ENCODE measurements around the gene RAB3GAP2. TPM values are rescaled to one million over a fixed set of nuclear protein-coding genes. Genes with fewer than 3 reads are reported as not detected.
"Not testable (repeated sequence)": the region's sequence is repeated elsewhere in the genome, so short reads cannot be mapped to it uniquely, and the experiment has no call there.

RAB3GAP2 gene
- total RNA-seq, 1 donor from 2014 or later: 51.4 TPM

DNA sequence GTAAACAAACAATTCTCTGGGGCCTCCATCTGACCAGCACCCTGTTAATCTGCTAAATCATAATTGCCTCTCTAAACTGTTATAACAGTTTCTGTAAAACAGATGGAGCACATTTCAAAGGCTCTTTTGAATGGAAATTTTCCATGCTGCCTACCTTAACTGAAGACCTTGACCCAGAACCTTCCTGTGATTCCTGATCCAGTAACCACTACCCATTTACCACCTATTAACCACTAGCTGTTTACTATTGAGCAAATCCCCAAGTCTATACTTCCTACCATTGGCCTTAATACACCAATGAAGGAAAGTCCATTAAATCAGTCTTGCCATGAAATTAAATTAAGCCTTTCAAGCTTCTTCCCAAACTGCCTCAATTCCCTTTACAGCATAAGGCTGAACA, 46.3 kb downstream of the RAB3GAP2 start:
- H3K4me1 Mint-ChIP-seq (ENCODE audit: low read depth): peaks cover 7% of the 10 kb centered on the region
- no peaks in the 10 kb centered on the region for H3K27me3 Mint-ChIP-seq (ENCODE audit: insufficient read depth)
- H3K9me3 Mint-ChIP-seq: no peaks in the 10 kb centered on the region
- intact Hi-C loops (cut with micrococcal nuclease): loop anchor here (10.0 kb wide), 1 partner anchor 49 kb away; the partner anchor contains the start of gene RAB3GAP2
- no peak overlapping the region for H3K4me3 Mint-ChIP-seq
- H3K36me3 Mint-ChIP-seq (ENCODE audit: low read depth): peaks cover 10% of the 10 kb centered on the region
- no peak for DNase-seq (ENCODE audit: low spot score)
- H3K27ac Mint-ChIP-seq: no peak overlapping the region

DNA sequence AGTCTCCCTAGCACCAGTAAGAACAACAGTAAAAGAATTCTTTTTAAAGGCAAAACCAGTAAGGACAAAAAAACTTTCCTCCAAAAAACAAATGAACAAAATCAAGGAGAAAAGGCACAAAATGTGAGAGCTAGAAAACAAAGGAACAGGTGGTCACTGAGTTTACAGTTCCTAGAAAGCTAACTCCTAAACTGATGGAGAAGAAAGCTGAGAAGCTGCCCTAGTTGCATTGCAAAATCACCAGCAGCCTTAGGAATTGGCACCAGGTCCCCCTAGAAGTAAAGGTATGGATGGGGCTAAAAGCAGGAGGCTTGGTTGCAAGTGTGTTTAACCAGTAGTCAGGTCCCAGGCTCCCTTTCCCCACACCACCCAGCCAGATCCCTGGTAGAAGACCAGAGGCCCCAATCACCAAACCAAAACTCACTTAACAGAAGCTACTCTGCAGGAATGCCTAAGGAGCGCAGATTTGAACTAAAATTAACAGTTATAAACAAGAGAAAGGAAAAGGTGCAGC, 47.6 kb downstream of the RAB3GAP2 start:
- DNase-seq (ENCODE audit: low spot score): no peak
- H3K27ac Mint-ChIP-seq: no peak overlapping the region
- H3K4me3 Mint-ChIP-seq: no peak overlapping the region
- peaks cover 11% of the 10 kb centered on the region for H3K36me3 Mint-ChIP-seq (ENCODE audit: low read depth)
- intact Hi-C loops (cut with micrococcal nuclease): loop anchor here (10.0 kb wide), 1 partner anchor 50 kb away; the partner anchor contains the start of gene RAB3GAP2
- H3K9me3 Mint-ChIP-seq: no peaks in the 10 kb centered on the region
- peaks cover 7% of the 10 kb centered on the region for H3K4me1 Mint-ChIP-seq (ENCODE audit: low read depth)
- H3K27me3 Mint-ChIP-seq (ENCODE audit: insufficient read depth): peaks cover 1% of the 10 kb centered on the region

DNA sequence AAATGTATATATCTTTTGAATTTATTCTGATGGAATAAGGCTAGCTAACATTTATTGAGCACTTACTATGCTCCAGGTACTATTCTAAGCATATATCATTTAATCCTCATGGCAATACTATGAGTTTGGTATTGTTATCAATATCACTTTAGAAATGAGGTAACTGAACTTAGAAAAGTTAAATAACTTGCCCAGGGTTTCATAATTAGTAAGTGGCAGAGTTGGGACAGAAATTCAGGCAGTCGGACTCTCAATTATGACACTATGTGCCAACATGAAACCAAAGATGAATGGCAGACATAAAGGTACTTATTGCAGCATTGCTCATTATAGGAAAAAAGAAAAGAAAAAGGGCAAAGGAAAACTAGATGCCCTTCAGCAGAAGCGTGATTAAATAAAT, 48.2 kb downstream of the RAB3GAP2 start:
- Mint-ChIP-seq H3K4me1 (ENCODE audit: low read depth) (peaks cover 7% of the 10 kb centered on the region), H3K27me3 (ENCODE audit: insufficient read depth) (peaks cover 1% of the 10 kb centered on the region), H3K9me3 (no peaks in the 10 kb centered on the region), H3K36me3 (ENCODE audit: low read depth) (peaks cover 11% of the 10 kb centered on the region), H3K27ac (no peak overlapping the region), H3K4me3 (no peak overlapping the region)
- no peak for DNase-seq (ENCODE audit: low spot score)
- intact Hi-C loops (cut with micrococcal nuclease): loop anchor here (10.0 kb wide), 1 partner anchor 51 kb away; the partner anchor contains the start of gene RAB3GAP2

- Mint-ChIP-seq H3K36me3 (ENCODE audit: low read depth) (peaks cover 3% of the 10 kb centered on the region), H3K27me3 (ENCODE audit: insufficient read depth) (peaks cover 1% of the 10 kb centered on the region), H3K4me1 (ENCODE audit: low read depth) (peaks cover 7% of the 10 kb centered on the region), H3K27ac (no peak overlapping the region), H3K4me3 (no peak overlapping the region), H3K9me3 (no peaks in the 10 kb centered on the region)
- intact Hi-C loops (cut with micrococcal nuclease): loop anchor here (10.0 kb wide), 1 partner anchor 52 kb away; the partner anchor contains the start of gene RAB3GAP2
- DNase-seq (ENCODE audit: low spot score): no peak
Measured at GRCh38 chr1:220222939-220223338, 49.3 kb downstream of the RAB3GAP2 start.

- Mint-ChIP-seq H3K27me3 (ENCODE audit: insufficient read depth) (peaks cover 1% of the 10 kb centered on the region), H3K4me1 (ENCODE audit: low read depth) (peaks cover 7% of the 10 kb centered on the region), H3K27ac (no peak overlapping the region), H3K36me3 (ENCODE audit: low read depth) (peaks cover 2% of the 10 kb centered on the region), H3K4me3 (no peak overlapping the region), H3K9me3 (no peaks in the 10 kb centered on the region)
- intact Hi-C loops (cut with micrococcal nuclease): loop anchor here (10.0 kb wide), 1 partner anchor 53 kb away; the partner anchor contains the start of gene RAB3GAP2
- DNase-seq (ENCODE audit: low spot score): no peak
Measured at GRCh38 chr1:220221670-220222069, 50.6 kb downstream of the RAB3GAP2 start.

- no peak for DNase-seq (ENCODE audit: low spot score)
- Mint-ChIP-seq H3K4me3 (no peak overlapping the region), H3K36me3 (ENCODE audit: low read depth) (peaks cover 2% of the 10 kb centered on the region), H3K4me1 (ENCODE audit: low read depth) (peaks cover 7% of the 10 kb centered on the region), H3K9me3 (no peaks in the 10 kb centered on the region), H3K27ac (no peak overlapping the region), H3K27me3 (ENCODE audit: insufficient read depth) (peaks cover 1% of the 10 kb centered on the region)
- intact Hi-C loops (cut with micrococcal nuclease): loop anchor here (10.0 kb wide), 1 partner anchor 54 kb away; the partner anchor contains the start of gene RAB3GAP2
Measured at GRCh38 chr1:220221269-220221668, 51.0 kb downstream of the RAB3GAP2 start.

GRCh38 chr1:220220699-220221040, 51.6 kb downstream of the RAB3GAP2 start:
- not testable (repeated sequence) for H3K27me3 Mint-ChIP-seq (ENCODE audit: insufficient read depth); DNase-seq (ENCODE audit: low spot score); H3K9me3 Mint-ChIP-seq; H3K4me3 Mint-ChIP-seq; H3K27ac Mint-ChIP-seq; H3K36me3 Mint-ChIP-seq (ENCODE audit: low read depth); H3K4me1 Mint-ChIP-seq (ENCODE audit: low read depth)
- intact Hi-C loops (cut with micrococcal nuclease): loop anchor here (10.0 kb wide), 1 partner anchor 54 kb away; the partner anchor contains the start of gene RAB3GAP2

GRCh38 chr1:220219865-220220698, 52.2 kb downstream of the RAB3GAP2 start:
- Mint-ChIP-seq H3K9me3 (no peaks in the 10 kb centered on the region), H3K27me3 (ENCODE audit: insufficient read depth) (peaks cover 1% of the 10 kb centered on the region), H3K4me3 (no peak overlapping the region), H3K4me1 (ENCODE audit: low read depth) (peaks cover 7% of the 10 kb centered on the region), H3K27ac (no peak overlapping the region), H3K36me3 (ENCODE audit: low read depth) (peaks cover 2% of the 10 kb centered on the region)
- no peak for DNase-seq (ENCODE audit: low spot score)
- intact Hi-C loops (cut with micrococcal nuclease): loop anchor here (10.0 kb wide), 1 partner anchor 55 kb away; the partner anchor contains the start of gene RAB3GAP2

- H3K4me3 Mint-ChIP-seq: no peak overlapping the region
- DNase-seq (ENCODE audit: low spot score): no peak
- intact Hi-C loops (cut with micrococcal nuclease): no loop called here
- H3K27ac Mint-ChIP-seq: no peak overlapping the region
- peaks cover 1% of the 10 kb centered on the region for H3K27me3 Mint-ChIP-seq (ENCODE audit: insufficient read depth)
- H3K4me1 Mint-ChIP-seq (ENCODE audit: low read depth): peaks cover 2% of the 10 kb centered on the region
- H3K36me3 Mint-ChIP-seq (ENCODE audit: low read depth): peaks cover 2% of the 10 kb centered on the region
- H3K9me3 Mint-ChIP-seq: no peaks in the 10 kb centered on the region
Measured at GRCh38 chr1:220219136-220219442, 53.2 kb downstream of the RAB3GAP2 start.

- not testable (repeated sequence) for H3K27me3 Mint-ChIP-seq (ENCODE audit: insufficient read depth)
Measured at GRCh38 chr1:220218397-220219135, 53.7 kb downstream of the RAB3GAP2 start.

DNA sequence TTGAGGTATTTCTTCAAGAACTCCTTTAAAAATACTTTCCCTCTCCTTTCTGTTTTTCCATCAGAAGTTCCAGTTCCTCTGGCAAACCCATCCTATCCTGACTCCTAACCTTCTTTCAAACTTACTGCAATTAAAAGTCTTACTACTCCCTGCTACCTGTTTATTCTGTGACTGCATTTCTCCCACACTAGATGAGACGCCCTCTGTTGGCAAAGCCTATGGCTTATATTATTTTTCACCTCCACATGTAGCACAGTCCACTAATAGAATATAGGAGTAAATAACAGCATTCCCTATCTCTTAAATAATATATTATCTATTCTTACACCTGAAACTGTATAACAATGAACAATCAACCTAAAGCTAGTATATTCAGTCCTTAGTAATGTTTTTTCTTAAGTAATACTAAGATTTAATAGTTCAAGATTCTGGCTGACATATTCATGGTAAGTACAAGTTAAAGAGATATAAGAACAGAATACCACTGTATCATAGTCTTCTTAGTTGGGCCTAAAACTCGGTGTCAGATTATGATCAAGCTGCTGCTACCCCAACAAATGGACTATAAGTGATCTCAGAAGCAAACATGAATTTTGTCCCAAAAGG, 54.8 kb downstream of the RAB3GAP2 start:
- no peak overlapping the region for H3K27ac Mint-ChIP-seq
- intact Hi-C loops (cut with micrococcal nuclease): no loop called here
- H3K4me1 Mint-ChIP-seq (ENCODE audit: low read depth): peaks cover 9% of the 10 kb centered on the region
- H3K27me3 Mint-ChIP-seq (ENCODE audit: insufficient read depth): peaks cover 1% of the 10 kb centered on the region
- no peaks in the 10 kb centered on the region for H3K9me3 Mint-ChIP-seq
- DNase-seq (ENCODE audit: low spot score): no peak
- H3K36me3 Mint-ChIP-seq (ENCODE audit: low read depth): peaks cover 4% of the 10 kb centered on the region
- H3K4me3 Mint-ChIP-seq: no peak overlapping the region

More at GRCh38 chr1:220218397-220219135, 53.7 kb downstream of the RAB3GAP2 start:
- H3K9me3 Mint-ChIP-seq; H3K4me1 Mint-ChIP-seq (ENCODE audit: low read depth); H3K27ac Mint-ChIP-seq; H3K36me3 Mint-ChIP-seq (ENCODE audit: low read depth); intact Hi-C loops (cut with micrococcal nuclease); H3K4me3 Mint-ChIP-seq: not testable (repeated sequence)
- peak; percentile 8 for DNase-seq (ENCODE audit: low spot score)

GRCh38 chr1:220213382-220213983, 58.8 kb downstream of the RAB3GAP2 start:
- intact Hi-C loops (cut with micrococcal nuclease): no loop called here
- peaks cover 25% of the 10 kb centered on the region for H3K36me3 Mint-ChIP-seq (ENCODE audit: low read depth)
- DNase-seq (ENCODE audit: low spot score): no peak
- no peak overlapping the region for H3K27ac Mint-ChIP-seq
- no peak overlapping the region for H3K4me3 Mint-ChIP-seq
- H3K27me3 Mint-ChIP-seq (ENCODE audit: insufficient read depth): no peaks in the 10 kb centered on the region
- H3K9me3 Mint-ChIP-seq: no peaks in the 10 kb centered on the region
- H3K4me1 Mint-ChIP-seq (ENCODE audit: low read depth): peaks cover 17% of the 10 kb centered on the region

All from activated T-helper 1 cell treated with anti-CD3 and anti-CD28 coated beads, Interleukin-12 subunit alpha, Interleukin-12 subunit beta, Interleukin-2, Interleukin-4 antibody, amounts not matched to agents 30 ng/mL and 10 ng/mL and 1 ng/mL, durations not matched to agents 14 hours and 24 hours and 36 hours (primary cell).